NCI-H2107 treated with DMSO at 0.1 percent for 48 hours (cell line): Measurements from ENCODE around the gene KRTAP10-8.
"Not testable (repeated sequence)": the region's sequence is repeated elsewhere in the genome, so short reads cannot be mapped to it uniquely, and the experiment has no call there.

Experiments used
- DNase-seq: peaks from one replicate; lab custom pipeline; 2025; ENCODE audit not compliant: unreplicated experiment; lab: John Stamatoyannopoulos, UW

Gene KRTAP10-8

GRCh38 chr21:44612029-44612486, at the start of gene KRTAP10-8:
Gene KRTAP10-8, plus strand, starts transcription at chr21:44612079. Its CDS starts 22 bp downstream, at chr21:44612101.
- no peak for DNase-seq

- DNase-seq, result no peak
These were observed 47.8 kb upstream of the KRTAP10-8 start for GRCh38 chr21:44564099-44564498.

GRCh38 chr21:44564886-44565598, 46.8 kb upstream of the KRTAP10-8 start:
- no peak for DNase-seq

GRCh38 chr21:44566403-44566802, 45.5 kb upstream of the KRTAP10-8 start:
- DNase-seq, result no peak

GRCh38 chr21:44567481-44568171, 44.3 kb upstream of the KRTAP10-8 start:
- DNase-seq, result no peak

- no peak for DNase-seq
These were observed 43.6 kb upstream of the KRTAP10-8 start for GRCh38 chr21:44568261-44568660.

- no peak for DNase-seq
These were observed 43.0 kb upstream of the KRTAP10-8 start for GRCh38 chr21:44568667-44569556.

GRCh38 chr21:44569861-44570517, 41.9 kb upstream of the KRTAP10-8 start:
- DNase-seq, result no peak

- DNase-seq, result no peak
These were observed 40.6 kb upstream of the KRTAP10-8 start for GRCh38 chr21:44571296-44571695.

GRCh38 chr21:44571844-44572782, 39.8 kb upstream of the KRTAP10-8 start:
- DNase-seq, result no peak

GRCh38 chr21:44572959-44573583, 38.8 kb upstream of the KRTAP10-8 start:
- DNase-seq, result no peak

GRCh38 chr21:44573630-44574456, 38.0 kb upstream of the KRTAP10-8 start, which contains the start of gene KRTAP10-4:
Gene KRTAP10-4, plus strand, starts transcription at chr21:44573729. Its CDS starts 30 bp downstream, at chr21:44573759.
- not testable (repeated sequence) for DNase-seq

- DNase-seq, result no peak
These were observed 37.2 kb upstream of the KRTAP10-8 start for GRCh38 chr21:44574457-44575306.

GRCh38 chr21:44575307-44576024, 36.4 kb upstream of the KRTAP10-8 start:
- no peak for DNase-seq

GRCh38 chr21:44576025-44576420, 35.9 kb upstream of the KRTAP10-8 start:
- no peak for DNase-seq

GRCh38 chr21:44578371-44579055, 33.4 kb upstream of the KRTAP10-8 start:
- no peak for DNase-seq
